Measurements from ENCODE around the gene DMRT2.

Gene DMRT2

DNA sequence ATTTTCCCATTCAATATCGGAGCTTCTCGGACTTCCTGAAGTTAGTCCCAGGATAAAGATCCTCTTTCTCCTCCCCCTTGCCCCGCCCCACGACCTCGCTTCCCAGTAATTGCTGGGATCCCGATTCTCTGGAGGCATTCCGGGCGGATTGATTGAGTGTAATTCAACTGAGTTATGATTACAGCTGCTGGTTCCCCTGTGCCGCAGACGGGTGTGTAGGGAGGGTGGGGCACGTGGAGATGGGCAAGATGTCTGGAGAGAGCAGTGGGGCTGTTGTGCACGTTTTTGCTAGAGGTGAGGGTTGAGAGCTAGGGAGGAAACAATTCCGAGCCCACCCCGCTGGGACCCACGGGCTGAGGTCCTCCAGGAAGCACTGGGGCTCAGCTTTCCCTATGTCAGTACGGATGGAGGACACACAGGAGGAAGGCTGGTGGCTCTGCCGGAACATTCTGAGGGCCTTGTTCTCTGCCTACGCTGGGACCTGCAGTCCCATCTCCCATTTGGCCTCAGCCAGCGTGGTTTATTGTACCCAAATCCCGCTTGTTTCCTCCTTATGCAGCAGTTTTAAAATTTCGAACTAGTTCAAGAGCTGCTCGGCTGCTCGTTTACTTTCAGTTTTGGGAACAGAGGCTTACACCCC lies 2.4 kb upstream of the DMRT2 start:
- DNase-seq = peak; percentile 9

DNA sequence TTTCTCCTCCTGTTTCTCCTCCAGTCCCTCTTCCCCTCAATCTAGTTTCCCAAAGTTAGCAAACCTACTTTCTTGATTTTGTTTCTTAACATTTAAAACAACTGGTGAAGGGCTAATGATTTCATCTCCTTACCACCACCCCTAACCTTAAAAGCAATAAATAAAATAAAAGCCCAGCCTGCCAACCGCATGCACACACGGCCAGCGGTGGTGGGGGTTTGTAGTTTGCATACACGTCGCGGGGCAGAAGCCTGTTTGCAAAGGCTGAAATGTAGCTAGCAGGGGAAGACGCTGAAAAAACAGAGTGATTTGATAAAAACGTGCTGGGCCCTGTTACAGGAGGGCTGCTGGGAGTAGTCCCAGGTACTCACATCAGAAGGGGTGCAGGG lies 1.9 kb upstream of the DMRT2 start:
- DNase-seq = no peak

DNA sequence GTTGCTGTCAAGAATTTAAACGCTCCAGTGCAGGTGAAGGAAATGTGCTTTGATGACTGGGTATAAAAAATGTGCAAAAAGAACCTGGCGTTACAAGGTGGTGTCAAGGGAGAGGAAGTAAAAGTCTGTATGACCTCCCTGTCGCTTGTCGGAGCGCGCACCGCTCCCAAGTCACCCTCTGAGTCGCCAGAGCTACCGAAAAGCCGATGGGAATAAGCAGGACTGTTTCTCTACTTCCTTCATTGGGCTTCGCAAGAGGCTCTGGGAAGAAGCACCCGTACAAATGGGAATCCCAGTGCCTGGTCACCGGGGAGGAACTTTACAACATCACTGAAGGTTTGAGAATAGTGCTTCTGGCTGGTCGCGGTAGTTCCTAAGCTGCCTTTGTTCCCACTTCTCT lies 1.3 kb upstream of the DMRT2 start:
- DNase-seq = no peak

DNA sequence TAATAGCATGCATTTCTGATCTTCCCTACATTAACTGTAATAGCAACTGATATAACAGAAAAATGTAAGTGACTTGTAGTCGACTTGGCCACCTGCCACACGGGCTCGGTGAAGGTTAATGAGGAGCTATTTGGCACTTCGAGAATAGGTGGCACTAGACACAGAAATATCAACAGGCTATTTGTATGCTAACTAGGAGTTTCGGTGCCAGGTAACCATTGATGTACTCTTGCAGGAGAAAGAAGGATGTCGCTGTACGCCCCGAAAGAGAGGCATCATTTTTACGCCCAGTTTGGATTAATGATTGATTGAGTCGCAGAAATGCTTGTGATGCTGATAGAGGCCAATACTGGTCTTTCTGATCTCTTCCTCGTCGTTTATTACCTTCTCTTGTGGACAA lies 516 bp upstream of the DMRT2 start:
- DNase-seq = no peak

DNA sequence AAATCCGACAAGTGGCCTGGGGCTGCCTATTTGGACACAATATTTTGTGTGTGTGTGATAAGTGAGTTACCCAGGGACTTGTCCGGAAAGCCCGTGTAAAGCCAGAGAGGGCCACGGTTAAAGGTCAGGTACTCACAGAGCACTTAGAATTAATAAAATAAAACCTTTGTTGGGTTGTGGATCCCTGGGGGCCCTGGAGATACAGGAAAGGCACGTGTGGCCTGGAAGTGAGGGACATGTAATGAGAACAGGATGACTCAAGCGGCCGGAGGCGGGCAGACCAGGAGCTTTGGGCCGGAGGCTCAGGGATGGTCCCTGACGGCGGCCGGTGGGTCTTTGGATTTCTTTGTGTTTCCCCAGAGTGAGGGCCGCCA lies 1.0 kb downstream of the DMRT2 start:
- DNase-seq = no peak

DNA sequence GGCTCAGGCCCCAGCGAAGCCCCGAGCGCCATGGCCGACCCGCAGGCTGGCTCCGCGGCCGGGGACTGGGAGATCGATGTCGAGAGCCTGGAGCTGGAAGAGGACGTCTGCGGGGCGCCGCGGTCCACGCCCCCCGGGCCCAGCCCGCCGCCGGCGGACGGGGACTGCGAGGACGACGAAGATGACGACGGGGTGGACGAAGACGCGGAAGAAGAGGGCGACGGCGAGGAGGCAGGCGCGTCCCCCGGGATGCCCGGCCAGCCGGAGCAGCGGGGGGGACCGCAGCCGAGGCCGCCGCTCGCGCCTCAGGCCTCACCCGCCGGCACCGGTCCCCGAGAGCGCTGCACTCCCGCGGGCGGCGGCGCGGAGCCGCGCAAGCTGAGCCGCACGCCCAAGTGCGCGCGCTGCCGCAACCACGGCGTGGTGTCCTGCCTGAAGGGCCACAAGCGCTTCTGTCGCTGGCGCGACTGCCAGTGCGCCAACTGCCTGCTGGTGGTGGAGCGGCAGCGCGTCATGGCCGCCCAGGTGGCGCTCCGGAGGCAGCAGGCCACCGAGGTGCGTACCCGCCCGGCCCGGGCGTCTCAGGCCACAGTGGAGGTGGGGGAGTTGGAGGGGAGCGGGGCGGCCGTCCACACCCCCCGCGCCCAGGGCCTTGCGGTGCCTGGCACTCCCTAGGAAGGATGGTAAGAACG lies 1.6 kb downstream of the DMRT2 start:
- peak; percentile 33 for DNase-seq

DNA sequence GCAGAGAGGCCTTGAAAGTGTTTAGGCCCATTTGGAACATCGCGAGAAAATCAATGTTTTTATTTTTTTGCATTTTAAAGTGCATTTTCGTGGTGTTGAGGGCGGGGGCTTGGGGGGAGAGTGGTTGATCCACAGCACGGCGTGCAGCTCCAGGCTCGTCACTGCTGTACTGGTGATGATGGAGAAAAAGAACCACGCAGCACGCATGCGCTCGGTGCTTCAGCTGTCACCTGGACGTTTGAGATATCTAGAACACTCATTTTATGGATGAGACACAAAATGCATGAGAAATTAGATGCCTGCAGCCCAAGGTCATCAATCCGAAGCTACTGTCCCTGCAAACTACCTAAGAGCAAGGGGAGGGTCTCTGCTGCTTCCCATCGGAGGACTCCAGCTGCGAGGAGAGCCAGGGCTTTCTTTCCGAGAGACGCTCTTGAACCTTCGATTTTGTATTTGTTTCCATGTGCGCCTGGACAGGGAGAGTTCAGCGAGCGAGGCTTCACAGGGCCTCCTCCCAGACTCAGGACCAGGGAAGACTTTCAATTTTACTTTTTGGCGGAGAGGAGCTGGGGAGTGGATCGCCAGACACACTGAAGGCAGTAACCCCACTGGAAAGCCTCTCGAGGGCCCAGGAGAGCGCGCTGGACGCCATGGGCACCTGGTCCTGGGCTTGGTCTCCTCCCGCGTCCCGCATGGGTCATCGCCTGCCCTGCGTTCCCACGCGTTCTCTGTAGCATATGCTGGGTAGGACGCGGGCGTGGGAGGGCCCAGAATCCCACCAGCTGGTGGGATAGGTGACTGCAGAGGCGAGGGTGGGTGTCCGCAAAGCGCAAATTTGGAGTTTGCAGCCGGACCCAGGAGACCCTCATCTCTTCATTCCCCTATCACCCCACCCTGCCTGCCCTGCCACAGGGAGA lies 2.5 kb downstream of the DMRT2 start:
- DNase-seq = no peak

DNA sequence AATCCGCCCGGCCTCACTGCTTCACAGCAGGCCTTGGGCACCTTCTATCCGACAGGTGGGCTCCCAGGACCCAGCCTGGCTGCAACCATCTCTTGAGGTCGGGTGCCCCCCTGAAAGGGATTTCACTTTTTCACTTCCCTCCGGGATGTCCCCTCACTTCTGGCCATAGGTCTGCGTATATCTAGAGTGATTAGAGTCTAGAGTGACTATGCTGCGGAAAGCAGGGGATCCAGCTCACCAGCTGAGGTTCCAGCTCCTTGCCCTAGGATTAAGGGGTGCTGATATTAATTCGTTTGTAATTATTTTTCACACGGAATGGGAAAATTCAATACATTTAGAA lies 3.1 kb downstream of the DMRT2 start:
- no peak for DNase-seq

DNA sequence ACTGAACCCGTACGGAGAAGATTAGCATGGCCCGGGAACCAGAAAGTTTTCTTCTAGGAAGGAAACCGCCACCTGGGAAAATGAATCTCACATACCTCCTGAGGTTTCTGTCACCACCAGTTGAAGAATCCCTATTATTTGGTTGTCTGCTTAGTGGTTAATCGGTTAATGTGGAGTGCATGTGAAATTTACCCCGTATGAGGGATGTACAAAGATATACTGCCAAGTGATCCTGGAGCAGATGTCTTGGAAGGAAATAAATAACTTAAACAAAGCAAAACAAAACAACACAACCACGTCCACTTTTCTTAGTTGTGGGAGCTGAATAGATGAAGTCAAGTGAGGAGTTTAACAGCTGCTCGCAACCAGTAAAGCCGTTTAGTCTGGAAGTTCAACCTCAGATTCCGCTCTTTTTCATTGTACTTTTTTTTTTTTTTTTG lies 3.8 kb downstream of the DMRT2 start:
- no peak for DNase-seq

DNA sequence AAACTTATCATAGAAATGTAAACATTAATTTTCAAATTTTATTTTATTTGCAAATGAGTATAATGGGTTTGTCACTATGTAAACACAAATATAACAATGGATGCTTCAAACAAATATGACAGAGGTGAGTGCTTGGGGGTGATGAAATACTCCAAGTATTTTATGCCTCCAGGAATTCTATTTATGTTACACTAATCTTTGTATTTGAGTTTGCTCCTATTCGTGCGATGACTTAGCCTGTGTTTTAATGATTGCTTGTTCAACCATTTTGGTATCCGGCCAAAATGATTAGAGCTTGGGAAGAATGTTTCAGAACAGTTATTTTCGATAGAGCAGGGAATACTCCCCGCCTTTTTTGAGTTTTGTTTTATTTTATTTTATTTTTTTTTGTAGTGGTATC lies 5.0 kb downstream of the DMRT2 start:
- DNase-seq = no peak

DNA sequence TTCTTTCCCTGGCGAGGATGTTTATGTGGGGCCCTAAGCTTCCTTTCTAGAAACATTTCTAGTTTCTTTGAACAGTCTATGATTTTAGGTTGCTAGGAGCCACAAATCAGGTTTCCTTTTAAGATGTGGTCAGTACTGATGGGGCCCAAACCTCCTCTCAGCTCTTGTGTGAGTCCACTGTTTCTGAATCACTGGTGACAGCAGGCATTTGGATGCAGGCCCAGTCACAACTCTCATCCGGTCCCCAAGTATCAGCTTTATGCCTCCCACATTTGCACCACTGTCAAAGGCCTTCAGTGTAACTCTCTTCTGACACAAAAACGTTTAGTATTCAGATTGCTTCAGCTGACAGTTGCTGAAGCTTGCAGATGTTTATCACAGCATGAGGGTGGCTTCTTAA lies 7.8 kb downstream of the DMRT2 start:
- no peak for DNase-seq

DNA sequence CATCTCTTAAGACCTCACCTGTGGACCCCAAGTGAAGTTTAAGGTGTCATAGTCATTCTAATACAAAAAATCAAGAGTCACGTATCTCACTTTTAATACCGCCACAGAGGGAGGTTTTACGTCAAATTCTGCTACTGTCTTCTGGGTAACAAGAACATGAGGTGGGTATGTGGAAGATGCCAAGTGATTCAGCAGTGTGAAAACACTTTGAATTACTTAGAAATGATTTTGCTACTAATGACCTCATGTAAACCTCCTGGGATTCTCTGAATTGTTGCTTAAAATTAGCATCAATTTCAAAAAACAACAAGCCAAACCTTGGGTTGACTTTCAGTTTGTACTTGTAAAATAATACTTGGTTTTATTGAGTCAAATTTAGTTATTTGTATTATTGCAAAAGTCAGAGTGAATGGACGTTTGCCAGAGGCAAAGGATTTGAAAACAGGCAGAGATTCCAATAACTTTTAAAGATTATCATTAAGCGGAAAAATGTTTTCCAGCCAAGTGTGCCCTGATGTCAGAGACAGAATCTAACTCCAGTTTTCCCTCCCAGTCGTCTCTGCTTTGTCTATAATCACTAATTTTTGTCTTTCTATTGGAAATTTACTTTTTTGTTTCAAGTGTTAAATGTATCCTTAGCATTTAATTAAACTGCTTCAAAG lies 8.8 kb downstream of the DMRT2 start:
- DNase-seq = no peak

DNA sequence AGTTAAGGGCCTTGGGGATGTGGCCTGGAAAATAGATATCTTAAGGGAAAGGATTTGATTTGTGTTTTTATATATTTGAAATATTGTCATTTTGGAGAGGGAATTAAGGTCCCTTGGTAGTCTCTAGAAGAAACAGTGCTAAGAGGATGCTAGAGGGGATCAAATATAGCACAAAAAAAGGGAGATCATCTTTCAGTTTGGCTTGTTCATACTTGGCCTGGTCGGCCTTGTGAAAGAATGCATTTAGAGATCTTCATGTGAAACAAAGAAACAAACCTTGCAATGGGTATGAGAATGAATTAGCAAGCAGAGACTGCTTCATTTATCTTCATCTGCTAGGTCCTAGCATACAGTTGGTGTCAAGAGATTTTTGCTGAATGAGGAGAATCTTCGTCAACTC lies 15.0 kb downstream of the DMRT2 start:
- no peak for DNase-seq

DNA sequence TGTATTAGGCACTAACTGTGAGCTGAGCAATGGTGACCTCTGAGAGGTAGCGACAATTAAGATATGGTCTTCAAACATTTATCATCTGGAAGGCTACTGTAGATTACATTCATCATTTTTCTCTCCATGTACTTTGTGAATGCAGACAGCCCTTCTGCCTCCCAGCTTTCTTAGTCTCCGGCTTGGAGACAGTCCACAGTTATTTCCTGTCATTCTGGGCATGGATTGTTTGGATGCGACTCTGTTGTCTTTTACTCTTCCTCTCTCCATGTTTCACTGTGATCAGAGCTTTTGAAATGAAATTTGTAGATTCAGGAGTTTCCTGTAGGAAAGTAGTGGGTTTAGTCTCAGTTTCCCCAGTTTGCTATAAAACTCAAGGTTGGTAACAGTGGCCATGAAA lies 20.5 kb downstream of the DMRT2 start:
- DNase-seq = no peak

DNA sequence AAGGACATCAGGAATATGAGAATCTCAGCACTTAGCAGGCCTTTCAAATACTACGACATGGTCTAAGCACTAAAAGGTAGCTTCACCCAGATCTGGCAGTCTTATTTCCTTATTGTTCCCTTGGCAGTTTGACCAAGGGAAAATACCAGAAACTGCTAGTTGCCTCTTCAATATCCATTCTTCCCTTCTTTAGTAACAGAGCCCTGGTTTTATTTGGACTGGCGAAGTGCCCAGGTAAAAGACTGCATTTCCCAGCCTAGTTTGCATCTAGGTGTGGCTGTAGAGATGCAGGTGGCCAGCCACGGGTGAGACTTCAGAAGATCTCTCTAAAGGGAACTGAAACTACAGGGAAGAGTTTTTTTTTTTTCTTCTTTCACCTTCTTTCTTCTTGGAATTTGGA lies 21.6 kb downstream of the DMRT2 start:
- DNase-seq = no peak

DNA sequence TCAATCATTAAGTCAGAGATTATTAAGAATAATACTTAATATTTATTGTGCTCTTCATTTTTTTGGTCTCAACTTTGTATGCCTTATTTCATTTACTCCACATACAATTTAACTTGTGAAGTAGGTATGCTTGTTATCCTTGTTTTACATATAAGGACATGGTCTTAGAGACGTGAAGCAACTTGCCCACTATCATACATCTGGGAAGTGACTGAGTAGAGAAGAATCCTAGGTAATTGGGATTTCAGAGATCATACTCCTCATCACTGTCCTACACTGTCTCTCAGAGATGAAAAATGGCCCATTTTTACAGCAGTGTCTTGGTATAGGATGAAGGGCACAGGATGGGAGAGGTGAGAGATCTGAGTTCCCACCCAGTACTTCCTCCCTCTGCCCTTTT lies 23.3 kb downstream of the DMRT2 start:
- no peak for DNase-seq

DNA sequence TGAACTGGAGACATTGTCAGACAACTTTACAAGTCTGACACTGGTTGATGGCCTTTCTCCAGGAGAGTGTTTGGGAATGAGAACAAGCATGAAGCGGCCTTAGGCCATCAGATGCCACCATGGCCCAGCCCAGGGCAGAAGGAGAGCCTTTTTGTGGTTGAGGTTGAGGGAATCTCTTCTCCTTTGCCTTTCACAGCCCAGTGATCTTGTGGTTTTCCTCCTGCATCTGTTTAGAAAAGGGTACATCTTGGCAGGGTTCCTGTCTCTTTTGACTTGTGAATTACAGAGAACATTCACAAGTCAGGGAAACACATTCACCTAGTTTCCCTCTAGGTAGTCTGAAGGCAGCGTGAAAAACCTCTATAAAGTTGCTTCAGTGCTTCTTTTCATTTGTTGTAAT lies 27.5 kb downstream of the DMRT2 start:
- no peak for DNase-seq

DNA sequence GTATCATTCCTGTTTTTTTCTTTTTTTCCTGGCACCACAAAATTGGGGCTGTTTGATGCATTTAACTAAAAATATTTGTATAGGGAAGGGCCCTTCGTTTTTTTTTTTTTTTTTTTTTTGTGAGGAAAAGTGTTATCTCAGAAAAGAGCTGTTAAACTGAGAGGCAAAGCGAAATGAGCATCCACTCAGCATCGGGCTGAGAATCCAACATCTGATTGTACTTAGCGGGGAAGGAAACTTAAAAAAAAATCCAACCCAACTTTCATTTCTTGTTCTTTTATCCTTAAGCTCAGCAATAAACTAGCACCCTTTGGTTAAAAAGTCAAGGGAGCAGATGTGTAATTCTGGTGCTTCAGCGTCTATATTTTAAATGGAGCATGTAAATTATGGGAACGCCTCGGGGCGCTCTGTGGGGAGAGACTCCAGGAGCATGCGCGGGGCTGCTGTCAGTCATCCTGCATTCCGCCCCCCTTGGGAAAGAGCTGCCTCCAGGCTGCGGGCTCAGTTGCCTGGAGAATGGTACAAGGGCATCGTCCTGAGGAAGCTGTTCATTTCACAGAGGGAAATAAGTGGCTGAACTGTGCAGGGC lies 33.3 kb downstream of the DMRT2 start:
- DNase-seq = peak; percentile 52

DNA sequence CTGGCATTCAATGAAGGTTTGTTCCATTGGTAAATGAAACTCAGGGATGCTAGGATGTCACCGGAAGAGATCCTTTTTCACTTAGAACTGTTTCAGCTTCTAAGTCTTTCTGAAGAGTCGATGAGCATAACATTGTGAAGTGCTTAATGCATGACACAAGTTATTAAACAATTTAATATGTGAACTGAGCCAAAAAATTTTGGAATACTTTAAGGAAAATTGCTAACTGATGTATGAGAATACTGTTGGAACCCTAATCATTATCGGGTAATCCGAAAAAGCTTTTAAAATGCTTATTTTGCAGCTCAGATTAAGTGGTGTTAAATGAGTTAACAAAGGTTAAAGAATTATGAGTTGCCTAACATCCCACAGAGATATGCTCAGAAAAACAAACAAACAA lies 34.9 kb downstream of the DMRT2 start:
- DNase-seq = no peak

DNA sequence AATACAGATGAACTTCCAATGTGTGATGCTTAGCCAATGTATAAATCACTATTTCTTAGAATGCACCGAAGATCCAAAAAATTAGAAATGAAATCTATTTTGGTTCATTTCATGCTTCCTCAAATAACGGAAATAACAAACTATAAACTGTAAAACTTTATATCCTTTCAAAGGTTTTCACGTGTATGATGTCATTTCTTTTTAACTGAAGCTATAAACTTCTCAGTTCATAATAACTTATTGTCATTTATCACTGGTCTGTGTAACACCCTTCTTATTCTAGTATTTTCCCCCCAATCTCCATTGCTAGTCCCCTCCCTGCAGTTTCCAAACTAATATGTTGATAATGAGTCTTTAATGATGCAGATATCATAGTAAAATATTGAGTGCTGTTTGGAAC lies 36.4 kb downstream of the DMRT2 start:
- no peak for DNase-seq

DNA sequence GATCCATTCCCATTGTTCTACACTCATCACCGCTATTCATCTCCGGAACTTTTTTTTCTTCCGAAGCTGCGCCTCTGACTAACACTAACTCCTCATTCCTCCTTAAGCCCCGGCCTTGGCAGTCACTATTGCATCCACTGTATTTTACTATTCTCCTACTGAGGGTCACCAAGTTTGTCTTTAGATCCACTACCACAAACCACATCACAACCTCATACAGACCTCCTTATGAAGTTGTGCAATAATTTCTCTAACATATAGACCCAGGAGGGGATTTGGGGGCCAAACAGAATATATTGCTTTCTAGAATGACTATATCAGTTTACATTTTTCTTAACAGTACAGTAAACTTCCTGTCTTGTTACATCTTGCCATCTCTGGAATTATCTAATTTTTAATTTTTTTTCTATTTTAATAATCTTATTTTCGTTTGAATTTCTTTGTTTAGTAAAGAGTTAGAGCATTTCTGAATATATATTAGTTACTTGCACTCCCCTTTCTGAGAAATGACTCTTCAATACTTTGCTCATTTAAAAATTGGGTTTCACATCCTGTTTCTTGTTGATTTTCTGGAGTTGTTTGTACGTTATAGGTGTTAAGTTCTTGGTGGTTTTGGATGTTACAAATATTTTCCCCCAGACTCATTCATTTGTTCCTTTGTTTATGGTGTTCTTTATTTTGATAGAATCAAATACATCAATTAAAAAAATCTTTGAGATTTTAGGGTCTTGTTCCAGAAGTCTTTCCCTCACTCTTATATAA lies 37.1 kb downstream of the DMRT2 start:
- no peak for DNase-seq

DNA sequence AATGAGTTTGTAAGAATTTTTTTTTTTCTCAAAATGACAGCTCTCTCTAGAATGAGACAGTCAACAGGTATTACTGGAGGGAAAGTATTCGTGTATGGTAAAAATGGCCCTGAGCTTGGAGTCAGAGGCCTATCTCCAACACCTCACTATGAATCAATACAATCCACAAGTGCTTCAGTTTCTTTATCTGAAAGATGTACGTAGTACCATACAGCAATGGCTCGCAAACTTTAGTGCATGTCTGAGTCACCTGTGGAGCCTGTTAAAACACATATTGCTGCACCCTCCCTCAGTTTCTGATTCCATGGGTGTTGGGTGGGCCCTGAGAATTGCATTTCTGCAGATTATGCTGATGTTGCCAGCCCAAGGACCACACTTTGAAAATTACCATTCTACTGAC lies 44.6 kb downstream of the DMRT2 start:
- no peak for DNase-seq
